IMR-90 (cell line): ENCODE data around the gene UBASH3A. TPM values are rescaled to one million over a fixed set of nuclear protein-coding genes. Genes with fewer than 3 reads are reported as not detected.
A peak's percentile ranks its signal among the peaks of the same experiment; 100 is the strongest.

Experiments
- ATAC-seq: fragments of 200-7000 bp; cut with Tn5 transposase; 2 replicates; pipeline ENCODE4 v1.9.1; 2020; ENCODE audit warnings: low read depth, mild to moderate bottlenecking, moderate library complexity
- BruUV-seq: library from RNA; stranded (reverse); fragments of 400-500 nt; replicated peaks from 2 replicates; lab custom pipeline; 2021; lab: Mats Ljungman, UMichigan
- CTCF ChIA-PET: fragments of 300-600 bp; formaldehyde crosslinking; extraction: SDS; loops from one replicate; lab custom pipeline; 2021; ENCODE audit warnings: antibody characterized with exemption; lab: Yijun Ruan, JAX
- POLR2A ChIA-PET: fragments of 300-600 bp; sonication (Branson Sonifier 250); formaldehyde crosslinking; loops from one replicate; lab custom pipeline; 2022; ENCODE audit warnings: antibody characterized with exemption; ENCODE audit not compliant: unreplicated experiment; lab: Charles Lee
- DNase-seq: peaks from one replicate; pipeline ENCODE4 v3.0.0; 2013
- H2AFZ ChIP-seq: replicated peaks from 2 replicates; pipeline ENCODE3; 2013; ENCODE audit warnings: low read length, mild to moderate bottlenecking; ENCODE audit not compliant: poor library complexity
- H2AK5ac ChIP-seq: 2 replicates; pipeline ENCODE4 v1.6.1; 2013; ENCODE audit warnings: low read depth, low read length, inconsistent platforms
- H2AK9ac ChIP-seq: replicated peaks from 2 replicates; pipeline ENCODE3; 2013; ENCODE audit warnings: mild to moderate bottlenecking, low read depth, low read length, moderate library complexity; ENCODE audit not compliant: poor library complexity
- H2BK120ac ChIP-seq: 2 replicates; pipeline ENCODE4 v1.6.1; 2013; ENCODE audit warnings: low read depth, low read length, inconsistent platforms
- H2BK15ac ChIP-seq: 3 replicates; pipeline ENCODE4 v1.6.1; 2013; ENCODE audit warnings: low read depth, low read length, inconsistent platforms
- H2BK20ac ChIP-seq: 2 replicates; pipeline ENCODE4 v1.6.1; 2013; ENCODE audit warnings: low read depth, mild to moderate bottlenecking, inconsistent platforms, low read length, moderate library complexity
- H2BK5ac ChIP-seq: 2 replicates; pipeline ENCODE4 v1.6.1; 2013; ENCODE audit warnings: mild to moderate bottlenecking, low read depth, low read length, inconsistent platforms; ENCODE audit not compliant: poor library complexity, severe bottlenecking
- H3K14ac ChIP-seq: replicated peaks from 2 replicates; pipeline ENCODE4 v1.6.1; 2013; ENCODE audit warnings: low read depth, low read length, inconsistent platforms
- H3K18ac ChIP-seq: 2 replicates; pipeline ENCODE4 v1.6.1; 2013; ENCODE audit warnings: low read depth, low read length, control low read depth
- H3K23ac ChIP-seq: 2 replicates; pipeline ENCODE4 v1.6.1; 2013; ENCODE audit warnings: low read depth, low read length, inconsistent platforms
- H3K27ac ChIP-seq: 2 replicates; pipeline ENCODE4 v1.5.1; 2013; ENCODE audit warnings: mild to moderate bottlenecking, control low read depth, low read length; ENCODE audit not compliant: insufficient read depth
- H3K27me3 ChIP-seq: 2 replicates; pipeline ENCODE4 v1.6.1; 2013; ENCODE audit warnings: low read length; ENCODE audit not compliant: control insufficient read depth, insufficient read depth
- H3K36me3 ChIP-seq: 2 replicates; pipeline ENCODE4 v1.6.1; 2013; ENCODE audit warnings: low read length, mixed read lengths; ENCODE audit not compliant: control insufficient read depth, insufficient read depth
- H3K4ac ChIP-seq: 2 replicates; pipeline ENCODE4 v1.6.1; 2013; ENCODE audit warnings: low read depth, low read length, inconsistent platforms
- H3K4me1 ChIP-seq: 2 replicates; pipeline ENCODE4 v1.6.1; 2013; ENCODE audit warnings: low read length, mixed read lengths; ENCODE audit not compliant: control insufficient read depth, insufficient read depth
- H3K4me2 ChIP-seq: 2 replicates; pipeline ENCODE4 v1.6.1; 2013; ENCODE audit warnings: low read depth, mild to moderate bottlenecking, control low read depth, low read length, moderate library complexity
- H3K4me3 ChIP-seq: 2 replicates; pipeline ENCODE4 v1.5.1; 2013; ENCODE audit warnings: low read depth, mild to moderate bottlenecking, control low read depth, low read length, moderate library complexity; ENCODE audit not compliant: insufficient read depth
- H3K56ac ChIP-seq: 2 replicates; pipeline ENCODE4 v1.6.1; 2013; ENCODE audit warnings: low read length, inconsistent platforms; ENCODE audit not compliant: insufficient read depth; ENCODE audit errors: extremely low read depth
- H3K79me1 ChIP-seq, 2 experiments: 2 replicates each; pipeline ENCODE4 v1.6.1; 2013; ENCODE audit warnings: low read length in 2 of 2, inconsistent platforms in 1 of 2, low read depth in 1 of 2
- H3K9ac ChIP-seq: 2 replicates; pipeline ENCODE4 v1.6.1; 2013; ENCODE audit warnings: low read depth, low read length, control low read depth
- H3K9me1 ChIP-seq: 2 replicates; pipeline ENCODE4 v1.6.1; 2013; ENCODE audit warnings: low read length, inconsistent platforms; ENCODE audit not compliant: insufficient read depth
- H3K9me3 ChIP-seq: 2 replicates; pipeline ENCODE4 v1.6.1; 2013; ENCODE audit warnings: low read length; ENCODE audit not compliant: control insufficient read depth, insufficient read depth
- H4K20me1 ChIP-seq: 2 replicates; pipeline ENCODE4 v1.6.1; 2013; ENCODE audit warnings: low read length, inconsistent platforms; ENCODE audit not compliant: insufficient read depth
- H4K5ac ChIP-seq: 2 replicates; pipeline ENCODE4 v1.6.1; 2013; ENCODE audit warnings: mild to moderate bottlenecking, low read depth, low read length, control low read depth
- H4K8ac ChIP-seq, 2 experiments: 2 replicates each; pipeline ENCODE4 v1.6.1; 2013; ENCODE audit warnings: low read depth in 2 of 2, low read length in 2 of 2, control low read depth in 1 of 2, inconsistent platforms in 1 of 2
- H4K91ac ChIP-seq: 2 replicates; pipeline ENCODE4 v1.6.1; 2013; ENCODE audit warnings: low read depth, low read length, inconsistent platforms; ENCODE audit not compliant: insufficient read depth
- MAFK ChIP-seq: IDR thresholded peaks from 2 replicates; pipeline ENCODE4 v1.6.1; 2012; ENCODE audit warnings: low read depth, low read length, improper control_type of control experiment
- NFE2L2 ChIP-seq: fragments of 150-350 bp; IDR thresholded peaks from 2 replicates; pipeline ENCODE4 v1.6.1; 2016; ENCODE audit warnings: low read depth, mild to moderate bottlenecking, low read length
- WGBS, 2 experiments: methylation state at CpG; one replicate each; pipeline versions ENCODE4 v1.1.5 to v1.1.7; 2013; ENCODE audit warnings: missing lambda C conversion rate in 2 of 2; ENCODE audit not compliant: insufficient read length in 1 of 2; ENCODE audit errors: extremely low coverage in 2 of 2; 5-methylcytosine and 5-hydroxymethylcytosine counted together
- dilution Hi-C: fragments of 300-500 bp; cut with HindIII; formaldehyde crosslinking; loops from one replicate; pipeline ENCODE4 v1.14.3; 2018; ENCODE audit warnings: low sequenced_read_pairs; ENCODE audit not compliant: unreplicated experiment
- in situ Hi-C: fragments of 300-500 bp; cut with MboI; formaldehyde crosslinking; loops from 3 replicates; pipeline ENCODE4 v1.14.3; 2019; ENCODE audit warnings: low sequenced_read_pairs, inconsistent platforms, mixed read lengths
- intact Hi-C: fragments of 100-400 bp; cut with micrococcal nuclease; formaldehyde crosslinking; loops from 2 replicates; pipeline ENCODE4 v1.10.0; 2022
- polyA plus RNA-seq, 3 experiments: library from polyadenylated mRNA; depleted of rRNA; stranded (reverse); fragments of >200 nt; gene quantifications; 2 replicates each; pipeline ENCODE4 v1.2.3, GENCODE V29; 2012; ENCODE audit warnings: low replicate concordance in 1 of 3
- total RNA-seq: library from RNA; depleted of rRNA; stranded (reverse); fragments of >200 nt; gene quantifications from 2 replicates; pipeline ENCODE4 v1.2.3, GENCODE V29; 2012

UBASH3A gene
- total and polyA plus RNA-seq, 2 of the 4 experiments (the other 2 are of a cell fraction), result not detected

- Histone ChIP-seq H3K18ac (no peak overlapping the region), H4K20me1 (no peaks in the 10 kb centered on the region), H3K9ac (no peak overlapping the region), H3K56ac (no peak overlapping the region), H3K27ac (no peak overlapping the region), H2BK120ac (no peak overlapping the region), H3K9me3 (no peaks in the 10 kb centered on the region), H3K14ac (no peak overlapping the region), H4K8ac (no peak overlapping the region), H3K27me3 (peaks cover 19% of the 10 kb centered on the region), H2BK15ac (no peak overlapping the region), H3K23ac (no peak overlapping the region), H3K9me1 (no peaks in the 10 kb centered on the region), H3K4me3 (no peak overlapping the region), H2AK9ac (peak overlapping the region; percentile 19), H2AK5ac (no peak overlapping the region), H4K5ac (no peak overlapping the region), H3K79me1 (no peaks in the 10 kb centered on the region), H3K4me2 (no peak overlapping the region), H2BK20ac (no peak overlapping the region), H2AFZ (no peak overlapping the region), H2BK5ac (no peak overlapping the region), H4K91ac (no peak overlapping the region), H3K4ac (no peak overlapping the region), H3K36me3 (no peaks in the 10 kb centered on the region), H3K4me1 (no peaks in the 10 kb centered on the region)
- ATAC-seq (no peak), DNase-seq (no peak)
- ChIA-PET CTCF (no interaction called here), POLR2A (no interaction called here)
- 61% methylated on average over 4 of the region's 10 CpGs; no CpG with 5 or more reads in 1 of the 2 experiments for WGBS, 2 experiments
- dilution Hi-C loops (no loop called here), intact Hi-C loops (no loop called here), in situ Hi-C loops (no loop called here)
- BruUV-seq, result no TSS peak
- TF ChIP-seq NFE2L2, result no peak
- 0 out of 2 replicates have a peak, but pooled peaks have one; percentile 18 for TF ChIP-seq MAFK
Measured at GRCh38 chr21:42423197-42423675, 19.5 kb downstream of the UBASH3A start.
